OCI-LY1 (cell line): ENCODE measurements around the gene NOP58.

ENCODE experiments used
- H2AFZ ChIP-seq: fragments of 200-600 bp; sonication (generic), shearing (Covaris generic); 2 replicates; pipeline ENCODE4 v1.6.0; 2014; ENCODE audit warnings: antibody characterized with exemption, mild to moderate bottlenecking, low read length
- H3F3A ChIP-seq: fragments of 200-600 bp; sonication (generic), shearing (Covaris generic); 2 replicates; pipeline ENCODE4 v1.6.0; 2014; ENCODE audit warnings: mild to moderate bottlenecking, antibody characterized with exemption, low read length, moderate library complexity; ENCODE audit not compliant: insufficient read depth
- H3K27ac ChIP-seq: fragments of 200-600 bp; sonication (generic); 2 replicates; pipeline ENCODE4 v1.5.1; 2014; ENCODE audit warnings: low read length, mixed run types, mild to moderate bottlenecking, low read depth; ENCODE audit not compliant: poor library complexity, severe bottlenecking
- H3K27me3 ChIP-seq: fragments of 200-600 bp; sonication (generic); 2 replicates; pipeline ENCODE4 v1.6.0; 2014; ENCODE audit warnings: antibody characterized with exemption, mild to moderate bottlenecking, low read length, moderate library complexity; ENCODE audit not compliant: insufficient read depth
- H3K36me3 ChIP-seq: fragments of 200-600 bp; sonication (generic); 2 replicates; pipeline ENCODE4 v1.6.1; 2014; ENCODE audit warnings: mild to moderate bottlenecking, antibody characterized with exemption, low read length, moderate library complexity, mixed read lengths; ENCODE audit not compliant: insufficient read depth
- H3K4me1 ChIP-seq: fragments of 200-600 bp; sonication (generic); 2 replicates; pipeline ENCODE4 v1.5.1; 2014; ENCODE audit warnings: mild to moderate bottlenecking, low read length, moderate library complexity; ENCODE audit not compliant: insufficient read depth, severe bottlenecking
- H3K4me2 ChIP-seq: fragments of 200-600 bp; sonication (generic), shearing (Covaris generic); 2 replicates; pipeline ENCODE4 v1.6.1; 2014; ENCODE audit warnings: low read length
- H3K4me3 ChIP-seq: fragments of 200-600 bp; sonication (generic); 2 replicates; pipeline ENCODE4 v1.5.1; 2014; ENCODE audit warnings: low read length, low read depth, mild to moderate bottlenecking, mixed read lengths; ENCODE audit not compliant: poor library complexity, severe bottlenecking
- H3K79me2 ChIP-seq: fragments of 200-600 bp; shearing (Covaris generic); 2 replicates; pipeline ENCODE4 v1.6.1; 2016; ENCODE audit warnings: mixed run types, low read length, mixed read lengths; ENCODE audit not compliant: insufficient read depth
- H3K9ac ChIP-seq: fragments of 200-600 bp; sonication (generic), shearing (Covaris generic); 2 replicates; pipeline ENCODE4 v1.6.1; 2014; ENCODE audit warnings: mild to moderate bottlenecking, low read length, mixed read lengths
- H3K9me2 ChIP-seq: fragments of 200-600 bp; sonication (generic), shearing (Covaris generic); 2 replicates; pipeline ENCODE4 v1.6.1; 2014; ENCODE audit warnings: low read depth, mild to moderate bottlenecking, low read length, mixed read lengths
- H3K9me3 ChIP-seq: fragments of 200-600 bp; shearing (Covaris generic); 2 replicates; pipeline ENCODE4 v1.6.1; 2014; ENCODE audit warnings: low read length, mixed read lengths
- H4K20me1 ChIP-seq: fragments of 200-600 bp; sonication (generic), shearing (Covaris generic); 2 replicates; pipeline ENCODE4 v1.6.0; 2016; ENCODE audit warnings: mild to moderate bottlenecking, low read length; ENCODE audit not compliant: insufficient read depth
- EZH2 ChIP-seq: fragments of 200-600 bp; sonication (generic), shearing (Covaris generic); IDR thresholded peaks from 2 replicates; pipeline ENCODE4 v1.8.0; 2017; ENCODE audit warnings: borderline replicate concordance, mixed run types, mild to moderate bottlenecking, antibody characterized with exemption, low read length, moderate library complexity, mixed read lengths
- TF ChIP-seq, protein P1 (sequence below): fragments of 200-600 bp; sonication (generic), shearing (Covaris generic); IDR thresholded peaks from 2 replicates; pipeline ENCODE4 v1.5.1; 2017; ENCODE audit warnings: mild to moderate bottlenecking, antibody characterized with exemption, low read length, moderate library complexity, mixed read lengths

NOP58 gene, protein sequence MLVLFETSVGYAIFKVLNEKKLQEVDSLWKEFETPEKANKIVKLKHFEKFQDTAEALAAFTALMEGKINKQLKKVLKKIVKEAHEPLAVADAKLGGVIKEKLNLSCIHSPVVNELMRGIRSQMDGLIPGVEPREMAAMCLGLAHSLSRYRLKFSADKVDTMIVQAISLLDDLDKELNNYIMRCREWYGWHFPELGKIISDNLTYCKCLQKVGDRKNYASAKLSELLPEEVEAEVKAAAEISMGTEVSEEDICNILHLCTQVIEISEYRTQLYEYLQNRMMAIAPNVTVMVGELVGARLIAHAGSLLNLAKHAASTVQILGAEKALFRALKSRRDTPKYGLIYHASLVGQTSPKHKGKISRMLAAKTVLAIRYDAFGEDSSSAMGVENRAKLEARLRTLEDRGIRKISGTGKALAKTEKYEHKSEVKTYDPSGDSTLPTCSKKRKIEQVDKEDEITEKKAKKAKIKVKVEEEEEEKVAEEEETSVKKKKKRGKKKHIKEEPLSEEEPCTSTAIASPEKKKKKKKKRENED

DNA sequence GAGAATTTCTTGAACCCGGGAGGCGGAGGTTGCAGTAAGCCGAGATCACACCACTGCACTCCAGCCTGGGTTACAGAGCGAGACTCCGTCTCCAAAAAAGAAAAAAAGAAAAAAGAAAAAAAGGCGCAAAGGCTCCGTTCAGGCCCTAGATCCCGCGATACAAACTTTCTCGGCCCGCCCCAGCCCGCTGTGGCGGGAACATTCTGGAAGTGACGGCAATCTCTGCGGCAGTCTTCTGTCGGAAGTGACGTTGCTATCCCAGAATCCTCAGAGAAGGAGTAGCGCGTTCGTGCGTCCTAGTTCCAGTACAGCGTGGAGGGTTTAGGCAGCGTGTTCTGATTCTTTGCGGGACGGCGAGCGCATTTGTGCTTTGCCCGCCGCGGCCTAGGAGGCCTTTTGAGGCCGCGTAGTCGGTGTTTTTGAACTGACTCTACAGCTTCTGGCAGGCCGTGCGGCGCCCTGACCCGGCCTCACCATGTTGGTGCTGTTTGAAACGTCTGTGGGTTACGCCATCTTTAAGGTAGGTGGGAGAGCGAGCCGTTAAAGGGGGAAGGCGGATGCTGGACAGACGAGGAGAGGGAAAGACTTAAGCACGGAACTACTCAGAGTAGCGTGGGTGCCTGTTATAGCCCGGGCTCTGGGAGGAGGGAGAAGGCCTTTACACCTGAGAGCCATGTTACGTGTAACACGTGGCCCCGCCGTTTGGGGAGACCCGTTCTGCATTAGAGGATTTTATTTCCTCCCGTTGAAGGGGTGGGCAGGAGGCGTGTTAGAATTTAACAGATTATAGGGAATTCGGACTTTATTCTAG is at the start of gene NOP58:
Gene NOP58, plus strand, starts transcription at position 297 of the 811 bp plus-strand sequence. Its CDS starts 179 bp downstream, at position 476.
- Histone ChIP-seq H3K36me3 (peaks cover 30% of the 10 kb centered on the region; the same call in 1 of the 2 replicates), H3K4me1 (peaks cover 40% of the 10 kb centered on the region), H3K4me3 (peak within 1 kb of the TSS; percentile 99), H3F3A (no peaks in the 10 kb centered on the region), H3K9me3 (no peaks in the 10 kb centered on the region), H4K20me1 (peaks cover 12% of the 10 kb centered on the region; the same call in 1 of the 2 replicates), H3K4me2 (peak within 1 kb of the TSS; percentile 100), H3K79me2 (peaks cover 50% of the 10 kb centered on the region), H3K27ac (peak within 1 kb of the TSS; percentile 95), H3K27me3 (no peaks in the 10 kb centered on the region), H2AFZ (no peak within 1 kb of the TSS), H3K9ac (peak within 1 kb of the TSS; percentile 99), H3K9me2 (no peaks in the 10 kb centered on the region)
- TF ChIP-seq EZH2, result no peak
- TF ChIP-seq, protein P1, sequence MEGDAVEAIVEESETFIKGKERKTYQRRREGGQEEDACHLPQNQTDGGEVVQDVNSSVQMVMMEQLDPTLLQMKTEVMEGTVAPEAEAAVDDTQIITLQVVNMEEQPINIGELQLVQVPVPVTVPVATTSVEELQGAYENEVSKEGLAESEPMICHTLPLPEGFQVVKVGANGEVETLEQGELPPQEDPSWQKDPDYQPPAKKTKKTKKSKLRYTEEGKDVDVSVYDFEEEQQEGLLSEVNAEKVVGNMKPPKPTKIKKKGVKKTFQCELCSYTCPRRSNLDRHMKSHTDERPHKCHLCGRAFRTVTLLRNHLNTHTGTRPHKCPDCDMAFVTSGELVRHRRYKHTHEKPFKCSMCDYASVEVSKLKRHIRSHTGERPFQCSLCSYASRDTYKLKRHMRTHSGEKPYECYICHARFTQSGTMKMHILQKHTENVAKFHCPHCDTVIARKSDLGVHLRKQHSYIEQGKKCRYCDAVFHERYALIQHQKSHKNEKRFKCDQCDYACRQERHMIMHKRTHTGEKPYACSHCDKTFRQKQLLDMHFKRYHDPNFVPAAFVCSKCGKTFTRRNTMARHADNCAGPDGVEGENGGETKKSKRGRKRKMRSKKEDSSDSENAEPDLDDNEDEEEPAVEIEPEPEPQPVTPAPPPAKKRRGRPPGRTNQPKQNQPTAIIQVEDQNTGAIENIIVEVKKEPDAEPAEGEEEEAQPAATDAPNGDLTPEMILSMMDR, result no peak

DNA sequence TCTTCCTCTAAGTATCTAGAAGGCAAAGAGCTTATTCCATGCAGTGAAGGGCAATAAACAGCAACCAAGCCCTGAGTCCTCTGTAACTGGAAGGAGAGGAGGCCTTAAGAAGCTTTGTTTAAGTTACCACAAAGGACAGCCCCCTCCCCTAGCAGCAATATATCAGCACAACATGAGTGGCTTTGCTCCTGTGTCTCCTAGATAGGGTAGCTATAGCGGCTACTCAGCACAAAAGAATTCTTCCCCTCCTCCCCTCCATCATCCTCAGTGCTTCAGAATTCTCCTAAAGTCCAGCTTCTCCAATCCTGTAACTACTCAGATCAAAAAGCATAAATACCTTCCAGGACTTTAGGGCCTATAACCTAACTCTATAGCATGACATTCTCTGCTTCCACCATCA is 43.7 kb upstream of the NOP58 start:
- Histone ChIP-seq H4K20me1 (0 out of 2 replicates have a peak, but pooled peaks cover 3% of the 10 kb centered on the region), H3K27ac (no peak overlapping the region), H3K36me3 (peaks cover 42% of the 10 kb centered on the region), H3K27me3 (no peaks in the 10 kb centered on the region), H3K9ac (no peak overlapping the region), H2AFZ (no peak overlapping the region), H3F3A (no peaks in the 10 kb centered on the region), H3K4me1 (no peaks in the 10 kb centered on the region), H3K9me3 (no peaks in the 10 kb centered on the region), H3K79me2 (peaks cover 61% of the 10 kb centered on the region), H3K4me3 (no peak overlapping the region), H3K4me2 (no peak overlapping the region), H3K9me2 (no peaks in the 10 kb centered on the region)
- TF ChIP-seq EZH2, result no peak
- TF ChIP-seq, protein P1, result no peak

DNA sequence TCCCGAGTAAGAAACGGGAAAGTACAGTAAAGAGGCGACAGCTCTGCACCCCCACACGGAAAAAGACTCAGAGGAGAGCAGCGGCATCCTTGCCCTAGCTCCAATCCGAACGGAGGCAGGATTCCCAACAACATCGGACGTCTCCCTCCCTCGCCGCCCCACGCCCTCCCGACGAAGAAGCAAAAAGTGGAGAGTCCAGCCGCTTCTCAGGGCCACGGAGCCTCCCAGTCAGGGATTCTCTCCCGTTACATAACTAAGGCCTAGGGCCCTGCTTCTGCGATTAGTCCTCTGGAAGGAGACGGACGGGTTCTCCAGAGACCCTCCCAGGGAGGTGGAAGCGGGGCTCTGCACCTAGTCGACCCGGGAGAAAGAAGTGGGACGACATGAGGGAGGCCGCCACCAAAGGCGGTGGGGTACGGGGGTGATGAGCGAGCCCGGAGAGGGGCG is 27.8 kb upstream of the NOP58 start:
- peak overlapping the region; percentile 92 for H3K4me2 ChIP-seq
- peak overlapping the region; percentile 73 for H3K4me3 ChIP-seq
- no peaks in the 10 kb centered on the region for H3K9me2 ChIP-seq
- H3K36me3 ChIP-seq, result no peaks in the 10 kb centered on the region; the same call in 1 of the 2 replicates
- H3K27me3 ChIP-seq, result no peaks in the 10 kb centered on the region
- no peaks in the 10 kb centered on the region; the same call in 1 of the 2 replicates for H3K9me3 ChIP-seq
- peak overlapping the region; percentile 78 for H3K9ac ChIP-seq
- H3K27ac ChIP-seq, result no peak overlapping the region
- peaks cover 50% of the 10 kb centered on the region for H3K79me2 ChIP-seq
- H2AFZ ChIP-seq, result no peak overlapping the region
- peaks cover 25% of the 10 kb centered on the region for H3K4me1 ChIP-seq
- no peaks in the 10 kb centered on the region for H3F3A ChIP-seq
- TF ChIP-seq, protein P1, result no peak
- no peak for TF ChIP-seq EZH2
- no peaks in the 10 kb centered on the region for H4K20me1 ChIP-seq
